Measurements from ENCODE around the gene SDF4.

GRCh38 chr1:1204425-1204920 lies 27.3 kb downstream of the SDF4 start:
- TF ChIP-seq, protein P1, sequence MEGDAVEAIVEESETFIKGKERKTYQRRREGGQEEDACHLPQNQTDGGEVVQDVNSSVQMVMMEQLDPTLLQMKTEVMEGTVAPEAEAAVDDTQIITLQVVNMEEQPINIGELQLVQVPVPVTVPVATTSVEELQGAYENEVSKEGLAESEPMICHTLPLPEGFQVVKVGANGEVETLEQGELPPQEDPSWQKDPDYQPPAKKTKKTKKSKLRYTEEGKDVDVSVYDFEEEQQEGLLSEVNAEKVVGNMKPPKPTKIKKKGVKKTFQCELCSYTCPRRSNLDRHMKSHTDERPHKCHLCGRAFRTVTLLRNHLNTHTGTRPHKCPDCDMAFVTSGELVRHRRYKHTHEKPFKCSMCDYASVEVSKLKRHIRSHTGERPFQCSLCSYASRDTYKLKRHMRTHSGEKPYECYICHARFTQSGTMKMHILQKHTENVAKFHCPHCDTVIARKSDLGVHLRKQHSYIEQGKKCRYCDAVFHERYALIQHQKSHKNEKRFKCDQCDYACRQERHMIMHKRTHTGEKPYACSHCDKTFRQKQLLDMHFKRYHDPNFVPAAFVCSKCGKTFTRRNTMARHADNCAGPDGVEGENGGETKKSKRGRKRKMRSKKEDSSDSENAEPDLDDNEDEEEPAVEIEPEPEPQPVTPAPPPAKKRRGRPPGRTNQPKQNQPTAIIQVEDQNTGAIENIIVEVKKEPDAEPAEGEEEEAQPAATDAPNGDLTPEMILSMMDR (IDR thresholded peaks at IDR 0.05): no peak
- no peak for TF ChIP-seq POLR2A (IDR thresholded peaks at IDR 0.05)
